ENCODE results near the gene KCP.

KCP gene

DNA sequence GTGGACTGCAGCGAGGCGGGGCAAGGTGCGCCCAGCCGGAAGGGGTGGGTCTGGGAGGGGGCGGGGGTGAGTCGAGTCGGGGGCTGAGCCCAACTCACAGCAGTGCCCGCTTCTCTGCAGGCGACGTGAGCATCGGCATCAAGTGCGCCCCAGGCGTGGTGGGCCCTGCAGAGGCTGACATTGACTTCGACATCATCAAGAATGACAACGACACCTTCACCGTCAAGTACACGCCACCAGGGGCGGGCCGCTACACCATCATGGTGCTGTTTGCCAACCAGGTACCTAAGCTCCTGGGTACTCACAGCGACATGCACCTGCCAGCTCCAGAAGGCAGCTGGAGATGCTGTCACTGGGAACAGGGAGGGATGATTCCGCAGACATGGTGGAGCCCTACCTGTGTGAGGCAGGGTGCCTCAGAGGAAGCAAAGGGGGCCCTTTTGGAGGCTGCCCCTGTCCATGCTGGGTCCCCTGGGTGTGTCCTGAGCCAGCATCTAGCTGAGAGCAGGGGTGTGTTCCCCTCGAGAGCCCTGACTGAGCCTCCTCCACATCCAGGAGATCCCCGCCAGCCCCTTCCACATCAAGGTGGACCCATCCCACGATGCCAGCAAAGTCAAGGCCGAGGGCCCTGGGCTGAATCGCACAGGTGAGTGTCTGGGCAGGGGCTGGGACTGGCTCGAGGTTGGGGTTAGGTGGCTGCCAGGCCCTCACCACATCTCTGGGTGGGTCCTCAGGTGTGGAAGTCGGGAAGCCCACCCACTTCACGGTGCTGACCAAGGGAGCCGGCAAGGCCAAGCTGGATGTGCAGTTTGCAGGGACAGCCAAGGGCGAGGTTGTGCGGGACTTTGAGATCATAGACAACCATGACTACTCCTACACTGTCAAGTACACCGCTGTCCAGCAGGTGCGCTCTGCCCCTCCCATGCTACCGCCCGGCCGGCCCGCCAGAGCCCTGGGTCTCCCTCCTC, 67.6 kb downstream of the KCP start:
- no peak overlapping the region for H3K27ac ChIP-seq
- H3K27me3 ChIP-seq (replicated peaks) = no peaks in the 10 kb centered on the region
- in situ Hi-C loops (cut with HindIII; ENCODE audit: low pct_ligation_motif_present, low sequenced_read_pairs) = no loop called here
- TF ChIP-seq, protein P1, sequence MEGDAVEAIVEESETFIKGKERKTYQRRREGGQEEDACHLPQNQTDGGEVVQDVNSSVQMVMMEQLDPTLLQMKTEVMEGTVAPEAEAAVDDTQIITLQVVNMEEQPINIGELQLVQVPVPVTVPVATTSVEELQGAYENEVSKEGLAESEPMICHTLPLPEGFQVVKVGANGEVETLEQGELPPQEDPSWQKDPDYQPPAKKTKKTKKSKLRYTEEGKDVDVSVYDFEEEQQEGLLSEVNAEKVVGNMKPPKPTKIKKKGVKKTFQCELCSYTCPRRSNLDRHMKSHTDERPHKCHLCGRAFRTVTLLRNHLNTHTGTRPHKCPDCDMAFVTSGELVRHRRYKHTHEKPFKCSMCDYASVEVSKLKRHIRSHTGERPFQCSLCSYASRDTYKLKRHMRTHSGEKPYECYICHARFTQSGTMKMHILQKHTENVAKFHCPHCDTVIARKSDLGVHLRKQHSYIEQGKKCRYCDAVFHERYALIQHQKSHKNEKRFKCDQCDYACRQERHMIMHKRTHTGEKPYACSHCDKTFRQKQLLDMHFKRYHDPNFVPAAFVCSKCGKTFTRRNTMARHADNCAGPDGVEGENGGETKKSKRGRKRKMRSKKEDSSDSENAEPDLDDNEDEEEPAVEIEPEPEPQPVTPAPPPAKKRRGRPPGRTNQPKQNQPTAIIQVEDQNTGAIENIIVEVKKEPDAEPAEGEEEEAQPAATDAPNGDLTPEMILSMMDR (IDR thresholded peaks at IDR 0.05; ENCODE audit: low read depth, low read length, missing control alignments) = no peak
- H3K36me3 ChIP-seq (replicated peaks) = peaks cover 97% of the 10 kb centered on the region
- H3K4me3 ChIP-seq (ENCODE audit: low read depth, low read length) = no peak overlapping the region
- no peak for DNase-seq

DNA sequence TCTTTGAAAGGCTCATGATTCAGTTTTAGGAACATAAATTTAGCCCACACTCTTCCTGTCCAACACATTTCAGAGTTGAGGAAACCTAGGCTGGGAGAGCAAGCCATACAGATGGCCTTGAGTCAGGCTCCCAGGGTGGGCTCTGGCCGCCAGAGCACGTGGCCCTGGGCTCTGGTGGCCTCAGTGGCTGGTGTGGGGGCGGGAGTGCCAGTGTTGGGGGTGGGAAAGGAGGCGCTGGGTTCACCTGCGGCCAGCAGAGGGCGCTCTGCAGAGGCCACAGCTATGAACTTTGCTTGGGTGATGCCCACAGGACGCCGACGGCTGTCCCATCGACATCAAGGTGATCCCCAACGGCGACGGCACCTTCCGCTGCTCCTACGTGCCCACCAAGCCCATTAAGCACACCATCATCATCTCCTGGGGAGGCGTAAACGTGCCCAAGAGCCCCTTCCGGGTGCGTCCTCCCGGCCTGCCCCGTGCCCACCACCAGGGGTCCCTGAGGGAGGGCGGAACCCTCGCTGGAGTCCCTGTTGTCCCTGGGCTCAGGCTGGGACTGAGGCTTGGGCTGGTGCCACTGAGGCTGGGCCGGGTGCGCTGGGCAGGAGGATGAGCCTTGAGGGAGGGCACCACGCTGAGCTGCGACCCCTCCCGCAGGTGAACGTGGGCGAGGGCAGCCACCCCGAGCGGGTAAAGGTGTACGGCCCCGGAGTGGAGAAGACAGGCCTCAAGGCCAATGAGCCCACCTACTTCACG, 68.4 kb downstream of the KCP start:
- Histone ChIP-seq H3K27me3 (replicated peaks) (no peaks in the 10 kb centered on the region), H3K4me3 (ENCODE audit: low read depth, low read length) (no peak overlapping the region), H3K27ac (no peak overlapping the region), H3K36me3 (replicated peaks) (peaks cover 96% of the 10 kb centered on the region)
- in situ Hi-C loops (cut with HindIII; ENCODE audit: low pct_ligation_motif_present, low sequenced_read_pairs) = no loop called here
- TF ChIP-seq, protein P1 (IDR thresholded peaks at IDR 0.05; ENCODE audit: low read depth, low read length, missing control alignments) = peak; percentile 81
- DNase-seq = peak; percentile 36

DNA sequence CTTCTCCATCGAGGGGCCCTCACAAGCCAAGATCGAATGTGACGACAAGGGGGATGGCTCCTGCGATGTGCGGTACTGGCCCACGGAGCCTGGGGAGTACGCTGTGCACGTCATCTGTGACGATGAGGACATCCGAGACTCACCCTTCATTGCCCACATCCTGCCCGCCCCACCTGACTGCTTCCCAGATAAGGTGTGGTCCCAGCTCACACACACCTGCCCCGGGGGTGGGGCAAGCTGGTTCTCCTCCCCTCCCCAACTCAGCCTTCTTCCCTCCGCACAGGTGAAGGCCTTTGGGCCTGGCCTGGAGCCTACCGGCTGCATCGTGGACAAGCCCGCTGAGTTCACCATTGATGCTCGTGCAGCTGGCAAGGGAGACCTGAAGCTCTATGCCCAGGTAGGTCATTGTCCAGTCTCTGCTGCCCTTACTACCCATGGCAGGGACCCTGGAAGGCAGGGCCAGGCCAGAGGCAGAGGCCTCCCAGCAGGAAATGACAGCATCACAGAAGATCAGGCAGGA, 69.3 kb downstream of the KCP start:
- no peak for DNase-seq
- TF ChIP-seq, protein P1 (IDR thresholded peaks at IDR 0.05; ENCODE audit: low read depth, low read length, missing control alignments) = no peak
- Histone ChIP-seq H3K36me3 (replicated peaks) (peaks cover 95% of the 10 kb centered on the region), H3K4me3 (ENCODE audit: low read depth, low read length) (no peak overlapping the region), H3K27ac (no peak overlapping the region), H3K27me3 (replicated peaks) (no peaks in the 10 kb centered on the region)
- in situ Hi-C loops (cut with HindIII; ENCODE audit: low pct_ligation_motif_present, low sequenced_read_pairs) = no loop called here

DNA sequence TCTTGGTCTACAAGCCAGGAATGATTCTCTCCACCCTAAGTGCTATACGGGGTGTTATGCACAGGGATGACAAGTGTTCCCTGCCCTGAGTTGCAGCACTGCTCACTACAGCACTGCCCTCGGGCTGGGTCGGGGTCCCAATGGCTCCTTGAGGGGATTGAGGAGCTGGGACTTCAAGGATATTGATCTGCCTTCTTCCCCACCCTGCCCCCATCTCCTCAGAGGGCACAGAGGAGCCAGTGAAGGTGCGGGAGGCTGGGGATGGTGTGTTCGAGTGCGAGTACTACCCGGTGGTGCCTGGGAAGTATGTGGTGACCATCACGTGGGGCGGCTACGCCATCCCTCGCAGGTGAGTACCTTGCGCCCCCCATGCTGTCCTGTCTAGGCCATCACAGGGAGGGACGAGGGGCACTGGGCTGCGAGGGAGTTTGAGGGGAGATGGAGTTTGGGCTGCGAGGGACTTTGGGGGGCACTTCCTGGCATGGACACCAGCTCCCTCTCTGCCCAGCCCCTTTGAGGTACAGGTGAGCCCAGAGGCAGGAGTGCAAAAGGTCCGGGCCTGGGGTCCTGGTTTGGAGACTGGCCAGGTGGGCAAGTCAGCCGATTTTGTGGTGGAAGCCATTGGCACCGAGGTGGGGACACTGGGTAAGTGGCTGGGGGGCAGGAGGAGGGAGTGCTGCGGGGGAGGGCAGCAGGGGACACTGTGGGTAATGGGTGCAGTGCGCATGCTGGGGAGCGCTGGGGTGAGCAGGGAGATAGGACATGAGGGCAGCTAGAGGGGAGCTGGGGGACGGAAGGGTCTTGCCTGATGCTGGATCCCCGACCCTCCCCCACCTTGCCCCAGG, 70.0 kb downstream of the KCP start:
- TF ChIP-seq, protein P1 (IDR thresholded peaks at IDR 0.05; ENCODE audit: low read depth, low read length, missing control alignments) = no peak
- in situ Hi-C loops (cut with HindIII; ENCODE audit: low pct_ligation_motif_present, low sequenced_read_pairs) = no loop called here
- Histone ChIP-seq H3K4me3 (ENCODE audit: low read depth, low read length) (no peak overlapping the region), H3K36me3 (replicated peaks) (peaks cover 96% of the 10 kb centered on the region), H3K27ac (no peak overlapping the region), H3K27me3 (replicated peaks) (no peaks in the 10 kb centered on the region)
- no peak for DNase-seq

DNA sequence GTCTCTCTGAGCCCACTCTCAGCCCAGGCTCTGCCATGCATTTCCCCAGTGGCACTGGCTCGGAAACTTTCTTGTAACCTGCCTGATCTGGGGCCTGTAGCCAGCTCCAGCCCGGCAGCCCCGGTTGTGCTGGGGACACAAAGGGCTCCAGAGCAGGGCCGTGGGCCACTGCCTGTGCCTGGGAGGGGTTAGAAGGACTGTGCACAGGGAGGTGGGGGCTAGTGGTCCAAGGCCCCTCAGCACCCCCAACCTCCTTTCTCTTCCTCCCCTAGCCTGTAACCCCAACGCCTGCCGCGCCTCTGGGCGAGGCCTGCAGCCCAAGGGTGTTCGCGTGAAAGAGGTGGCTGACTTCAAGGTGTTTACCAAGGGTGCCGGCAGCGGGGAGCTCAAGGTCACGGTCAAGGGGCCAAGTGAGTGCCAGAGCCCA, 70.7 kb downstream of the KCP start:
- Histone ChIP-seq H3K4me3 (ENCODE audit: low read depth, low read length) (no peak overlapping the region), H3K27ac (no peak overlapping the region), H3K36me3 (replicated peaks) (peaks cover 96% of the 10 kb centered on the region), H3K27me3 (replicated peaks) (no peaks in the 10 kb centered on the region)
- TF ChIP-seq, protein P1 (IDR thresholded peaks at IDR 0.05; ENCODE audit: low read depth, low read length, missing control alignments) = no peak
- no peak for DNase-seq
- in situ Hi-C loops (cut with HindIII; ENCODE audit: low pct_ligation_motif_present, low sequenced_read_pairs) = no loop called here
